Non-pigmented ciliary epithelial cell (primary cell): ENCODE data around the gene MYRFL.
"Not testable (repeated sequence)": the region's sequence is repeated elsewhere in the genome, so short reads cannot be mapped to it uniquely, and the experiment has no call there.

ENCODE experiments used
- DNase-seq: peaks from one replicate; pipeline ENCODE4 v3.0.0-alpha.2; 2010; ENCODE audit warnings: low read depth

Gene MYRFL

DNA sequence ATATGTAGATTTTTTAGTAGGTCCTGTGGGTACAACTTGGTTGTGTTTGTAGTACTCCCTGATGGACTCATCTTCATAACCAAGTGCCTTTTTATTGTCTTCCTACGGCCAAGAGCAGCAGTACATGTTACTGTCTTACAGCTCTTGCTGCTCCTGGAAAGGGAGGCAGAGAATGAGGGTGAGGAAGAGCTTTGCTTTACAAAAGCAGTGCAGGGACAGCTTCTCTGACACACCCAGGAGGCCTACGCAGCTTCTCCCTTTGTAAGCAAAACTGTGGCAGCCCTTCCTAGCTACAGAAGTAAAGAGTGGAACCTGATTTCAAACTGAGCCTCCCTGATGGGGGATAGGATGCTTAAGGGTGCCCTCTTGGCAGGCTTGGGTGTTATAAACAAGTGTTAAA lies 18.6 kb downstream of the MYRFL start:
- no peak for DNase-seq

GRCh38 chr12:69844416-69844815 lies 19.4 kb downstream of the MYRFL start:
- no peak for DNase-seq

- DNase-seq: no peak
Measured at GRCh38 chr12:69844836-69845235, 19.8 kb downstream of the MYRFL start.

DNA sequence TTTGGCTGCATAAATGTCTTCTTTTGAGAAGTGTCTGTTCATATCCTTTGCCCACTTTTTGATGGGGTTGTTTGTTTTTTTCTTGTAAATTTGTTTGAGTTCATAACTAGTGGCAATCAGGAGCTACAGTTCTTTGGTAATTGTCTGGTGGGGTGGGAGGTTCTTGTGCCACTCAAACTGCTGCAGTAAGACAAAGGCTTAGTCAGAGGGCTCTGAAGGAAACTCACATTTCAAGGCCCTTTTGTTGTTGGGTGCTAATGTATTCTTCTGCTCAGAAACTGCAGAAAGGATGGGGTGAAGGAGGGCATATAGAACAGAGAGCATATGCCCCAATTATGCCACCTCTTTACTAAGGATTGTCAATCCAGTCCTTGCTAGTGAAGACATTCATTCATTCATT lies 21.9 kb downstream of the MYRFL start:
- no peak for DNase-seq

GRCh38 chr12:69851976-69852375 lies 26.9 kb downstream of the MYRFL start:
- no peak for DNase-seq

DNA sequence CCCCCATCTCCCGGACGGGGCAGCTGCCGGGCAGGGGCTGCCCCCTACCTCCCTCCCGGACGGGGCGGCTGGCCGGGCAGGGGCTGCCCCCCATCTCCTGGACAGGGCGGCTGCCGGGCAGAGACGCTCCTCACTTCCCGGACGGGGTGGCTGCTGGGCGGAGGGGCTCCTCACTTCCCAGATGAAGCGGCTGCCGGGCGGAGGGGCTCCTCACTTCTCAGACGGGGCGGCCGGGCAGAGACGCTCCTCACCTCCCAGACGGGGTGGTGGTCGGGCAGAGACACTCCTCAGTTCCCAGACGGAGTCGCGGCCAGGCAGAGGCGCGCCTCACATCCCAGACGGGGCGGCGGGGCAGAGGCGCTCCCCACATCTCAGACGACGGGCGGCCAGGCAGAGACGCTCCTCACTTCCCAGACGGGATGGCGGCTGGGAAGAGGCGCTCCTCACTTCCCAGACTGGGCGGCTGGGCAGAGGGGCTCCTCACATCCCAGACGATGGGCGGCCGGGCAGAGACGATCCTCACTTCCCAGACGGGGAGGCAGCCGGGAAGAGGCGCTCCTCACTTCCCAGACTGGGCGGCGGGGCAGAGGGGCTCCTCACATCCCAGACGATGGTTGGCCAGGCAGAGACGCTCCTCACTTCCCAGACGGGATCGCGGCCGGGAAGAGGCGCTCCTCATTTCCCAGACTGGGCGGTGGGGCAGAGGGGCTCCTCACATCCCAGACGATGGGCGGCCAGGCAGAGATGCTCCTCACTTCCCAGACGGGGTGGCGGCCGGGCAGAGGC lies 28.3 kb downstream of the MYRFL start:
- DNase-seq: not testable (repeated sequence)

DNA sequence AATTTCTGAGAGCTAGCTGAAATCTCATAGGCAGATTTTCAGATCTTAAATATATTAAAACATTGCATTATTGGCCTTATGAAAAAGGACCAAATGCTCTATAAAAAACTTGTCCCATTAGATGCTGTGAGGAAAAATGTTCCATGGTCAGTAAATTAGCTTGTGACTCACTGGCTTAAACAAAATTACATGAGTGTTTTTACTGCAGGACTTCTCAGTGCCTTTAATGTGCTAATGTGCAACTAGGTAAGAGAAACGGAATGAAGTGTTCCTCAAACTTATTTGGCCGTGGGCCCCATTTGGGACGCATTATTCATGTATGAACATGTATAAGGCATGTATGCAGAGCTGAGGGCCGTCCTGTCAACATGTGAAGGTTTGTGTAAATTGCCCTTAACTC lies 41.7 kb downstream of the MYRFL start:
- DNase-seq: no peak

- DNase-seq: no peak
Measured at GRCh38 chr12:69868695-69869094, 43.7 kb downstream of the MYRFL start.

GRCh38 chr12:69872804-69873203 lies 47.8 kb downstream of the MYRFL start:
- no peak for DNase-seq

- DNase-seq: no peak
Measured at GRCh38 chr12:69873429-69873828, 48.4 kb downstream of the MYRFL start.

GRCh38 chr12:69874606-69875005 lies 49.6 kb downstream of the MYRFL start:
- no peak for DNase-seq

- no peak for DNase-seq
Measured at GRCh38 chr12:69875416-69875935, 50.4 kb downstream of the MYRFL start.

- DNase-seq: peak; percentile 46
Measured at GRCh38 chr12:69879007-69879960, 54.3 kb downstream of the MYRFL start.

DNA sequence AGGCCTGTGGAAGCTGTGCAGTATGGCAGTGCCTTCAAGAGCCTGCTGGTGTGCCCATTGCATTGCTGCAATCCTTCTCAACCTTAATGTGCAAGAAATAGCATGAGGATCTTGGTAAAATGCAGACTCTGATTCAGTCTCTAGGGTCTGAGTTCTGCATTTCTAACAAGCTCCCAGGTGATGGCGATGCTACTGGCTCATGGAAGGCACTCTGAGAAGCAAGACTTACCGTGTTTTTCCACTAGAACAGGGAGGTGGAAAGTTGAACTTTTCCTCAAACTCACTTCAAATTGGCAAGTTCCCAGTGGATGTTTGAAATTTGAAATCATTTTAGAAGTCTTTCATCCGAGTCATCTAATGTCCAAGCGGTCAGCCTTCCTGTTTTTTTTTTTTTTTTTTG lies 55.5 kb downstream of the MYRFL start:
- DNase-seq: no peak

DNA sequence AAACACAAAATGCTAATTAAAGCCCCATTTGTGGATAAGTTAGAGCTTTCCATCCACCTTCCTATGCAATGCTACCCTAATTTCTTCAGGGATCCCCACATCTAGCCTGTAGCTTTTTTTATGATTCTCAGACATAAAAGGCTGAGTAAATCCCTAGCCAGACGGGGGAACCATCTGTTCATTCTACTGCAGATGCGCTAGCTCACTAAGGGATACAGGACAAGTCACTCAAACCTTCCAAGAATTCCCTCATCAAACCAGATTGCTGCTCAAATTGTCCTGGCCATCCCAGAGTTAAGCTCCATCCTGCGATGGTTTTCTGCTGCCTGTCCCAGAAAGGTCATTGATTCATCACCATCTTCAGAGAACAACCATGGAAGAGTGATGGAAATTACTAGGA lies 56.7 kb downstream of the MYRFL start:
- no peak for DNase-seq

DNA sequence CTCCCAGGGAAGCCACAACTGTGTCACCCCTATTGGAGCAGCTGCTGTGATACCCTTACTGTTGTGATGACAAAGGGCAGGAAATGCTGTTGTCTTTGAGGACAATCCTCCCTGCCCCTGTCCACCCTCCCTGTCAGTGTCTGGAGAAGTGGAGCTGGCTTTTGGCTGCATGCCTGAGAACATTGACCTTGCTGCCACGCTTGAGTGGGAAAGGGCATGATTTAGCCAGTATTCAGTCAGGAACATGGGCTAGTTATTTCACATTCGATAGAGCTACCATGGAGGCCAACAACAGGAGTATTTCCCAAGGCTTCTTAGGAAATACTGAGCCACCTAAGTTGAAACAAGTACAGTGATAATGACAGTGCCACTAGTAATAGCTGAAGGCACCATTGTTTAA lies 59.4 kb downstream of the MYRFL start:
- no peak for DNase-seq

DNA sequence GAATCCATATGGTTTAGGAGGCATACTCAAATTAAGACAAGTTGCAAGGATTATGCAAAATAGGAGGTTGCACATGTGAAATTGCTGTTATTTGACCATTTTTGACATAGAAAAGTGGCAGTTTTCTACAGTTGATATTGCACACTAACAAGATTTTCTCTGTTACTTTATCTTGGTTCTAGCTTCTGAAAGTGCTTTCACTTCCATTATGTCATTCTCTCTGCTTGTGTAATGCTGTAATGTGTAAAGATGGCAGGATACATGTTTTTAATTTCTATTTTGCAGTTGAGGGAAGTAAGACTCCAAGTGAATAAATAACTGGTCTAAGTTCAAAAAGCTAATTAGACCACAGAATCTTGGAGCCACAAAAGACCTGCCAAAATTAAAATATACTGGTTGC lies 60.6 kb downstream of the MYRFL start:
- DNase-seq: no peak

DNA sequence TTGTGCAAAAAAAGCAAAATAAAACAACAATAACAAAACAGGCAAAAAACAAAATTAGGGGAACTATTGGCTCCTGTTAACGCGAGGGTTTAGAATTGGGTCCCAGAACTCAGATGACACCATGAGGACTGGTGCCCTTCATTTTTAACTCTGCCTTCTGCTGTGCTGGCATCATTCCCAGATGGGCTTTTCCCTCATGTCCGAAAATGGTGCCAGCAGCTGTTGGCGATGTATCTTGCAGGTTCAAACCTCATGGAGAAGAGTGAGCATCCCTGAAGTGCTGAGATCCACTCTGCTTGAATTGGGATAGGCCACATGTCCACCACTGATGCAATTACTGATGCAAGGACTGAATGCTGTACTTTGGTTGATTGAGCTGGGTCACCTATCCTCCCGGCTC lies 61.1 kb downstream of the MYRFL start:
- DNase-seq: no peak

DNA sequence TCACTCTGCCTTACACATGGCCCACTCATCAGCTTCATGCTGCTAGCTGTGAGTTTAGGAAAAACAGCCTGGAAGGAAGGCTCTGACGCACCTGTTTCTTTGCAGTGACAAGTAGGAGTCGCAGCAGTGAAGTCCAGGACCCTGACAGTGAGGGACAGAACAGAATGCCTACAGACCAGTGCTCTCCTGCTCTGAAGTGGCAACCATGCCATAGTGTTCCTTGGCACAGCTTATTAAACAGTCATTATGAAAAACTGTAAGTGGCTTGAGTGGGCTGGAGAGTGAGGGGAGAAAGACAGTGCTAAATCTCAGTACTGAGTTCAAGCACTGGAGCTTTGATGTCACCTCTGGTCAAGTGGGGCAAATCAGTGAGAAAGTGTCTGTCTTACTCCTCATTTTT lies 61.7 kb downstream of the MYRFL start:
- DNase-seq: no peak

DNA sequence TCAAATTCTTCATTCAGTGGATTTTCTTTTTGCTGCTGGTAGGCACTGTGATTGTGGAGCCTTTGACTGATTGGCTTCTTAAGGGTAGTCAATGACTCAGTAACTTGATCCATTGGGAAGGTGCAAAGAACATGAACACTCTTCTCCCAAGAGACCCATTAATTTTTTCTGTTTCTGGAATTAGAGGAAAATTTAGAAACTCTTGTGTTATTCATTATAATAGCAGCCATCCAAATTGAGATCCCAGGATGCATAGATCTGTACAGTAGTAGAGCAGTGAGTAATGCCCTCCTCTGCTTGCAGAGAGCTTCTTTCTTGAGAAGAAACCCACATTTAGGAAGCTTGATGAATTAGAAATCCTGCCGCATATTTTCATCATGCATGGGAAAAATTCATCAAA lies 63.9 kb downstream of the MYRFL start:
- no peak for DNase-seq

GRCh38 chr12:69894800-69895383 lies 69.9 kb downstream of the MYRFL start:
- no peak for DNase-seq

DNA sequence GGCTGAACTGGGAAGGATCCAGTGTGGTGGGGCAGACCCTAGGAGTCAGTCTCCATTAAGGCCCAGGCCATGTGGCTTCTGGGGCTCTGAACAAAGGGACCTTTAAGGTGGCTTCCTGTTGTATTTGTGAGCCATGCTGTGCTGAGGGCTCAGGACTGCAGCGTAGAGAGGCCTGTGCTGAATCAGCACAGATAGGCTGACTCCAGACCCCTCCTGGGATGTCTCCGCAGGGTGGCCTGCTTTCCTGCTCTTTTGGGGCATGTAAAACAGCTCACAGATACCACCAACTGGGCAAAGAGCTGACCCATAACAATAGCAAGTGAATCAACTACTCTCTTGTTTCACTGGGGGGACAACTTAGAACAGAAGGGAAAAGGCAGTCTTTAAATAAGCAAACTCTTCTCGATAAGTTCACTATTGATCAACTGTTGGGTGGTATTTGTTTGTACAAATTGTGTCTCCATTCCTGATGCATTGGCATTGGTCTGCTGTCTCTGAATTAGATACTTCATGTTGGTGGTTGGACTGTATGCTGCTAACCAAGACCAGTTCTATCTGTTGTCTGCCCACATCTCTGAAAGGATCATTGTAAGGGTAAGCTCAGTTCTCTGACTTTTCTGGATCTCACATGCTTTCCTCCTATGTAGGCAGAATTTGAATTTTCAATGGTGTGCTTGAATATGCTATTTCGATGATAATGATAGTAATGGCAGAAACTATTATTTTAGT lies 71.8 kb downstream of the MYRFL start:
- no peak for DNase-seq
